Osteocyte (in vitro differentiated cells): ENCODE results near the gene TBX4. TPM values are rescaled to one million over a fixed set of nuclear protein-coding genes. Genes with fewer than 3 reads are reported as not detected.

Experiments used
- DNase-seq: peaks from one replicate; pipeline ENCODE4 v3.0.0; 2021; ENCODE audit warnings: mixed read lengths; ENCODE audit not compliant: unreplicated experiment; ENCODE audit errors: extremely low spot score
- H3K27ac Mint-ChIP-seq: one replicate; pipeline ENCODE4 v1.8.0; 2021; ENCODE audit warnings: mild to moderate bottlenecking, mixed read lengths; ENCODE audit not compliant: unreplicated experiment
- H3K27me3 Mint-ChIP-seq: one replicate; pipeline ENCODE4 v1.8.0; 2021; ENCODE audit warnings: mixed read lengths; ENCODE audit not compliant: unreplicated experiment
- H3K36me3 Mint-ChIP-seq: one replicate; pipeline ENCODE4 v1.8.0; 2021; ENCODE audit warnings: mixed read lengths; ENCODE audit not compliant: unreplicated experiment
- H3K4me1 Mint-ChIP-seq: one replicate; pipeline ENCODE4 v1.8.0; 2021; ENCODE audit warnings: mixed read lengths; ENCODE audit not compliant: unreplicated experiment
- H3K4me3 Mint-ChIP-seq: one replicate; pipeline ENCODE4 v1.8.0; 2021; ENCODE audit warnings: mild to moderate bottlenecking, moderate library complexity, mixed read lengths; ENCODE audit not compliant: unreplicated experiment
- H3K9me3 Mint-ChIP-seq: one replicate; pipeline ENCODE4 v1.8.0; 2021; ENCODE audit warnings: mixed read lengths; ENCODE audit not compliant: unreplicated experiment
- total RNA-seq: library from RNA; stranded (reverse); gene quantifications from 2 replicates; pipeline ENCODE4 v1.2.1, GENCODE V29; 2021
- TF ChIP-seq, protein P1 (sequence below): fragments of 200-600 bp; sonication (generic); IDR thresholded peaks from 2 replicates; pipeline ENCODE4 v1.5.0; 2021; ENCODE audit warnings: antibody characterized with exemption, mild to moderate bottlenecking, moderate library complexity

Gene TBX4
- total RNA-seq, 1 donor from 2014 or later: not detected

DNA sequence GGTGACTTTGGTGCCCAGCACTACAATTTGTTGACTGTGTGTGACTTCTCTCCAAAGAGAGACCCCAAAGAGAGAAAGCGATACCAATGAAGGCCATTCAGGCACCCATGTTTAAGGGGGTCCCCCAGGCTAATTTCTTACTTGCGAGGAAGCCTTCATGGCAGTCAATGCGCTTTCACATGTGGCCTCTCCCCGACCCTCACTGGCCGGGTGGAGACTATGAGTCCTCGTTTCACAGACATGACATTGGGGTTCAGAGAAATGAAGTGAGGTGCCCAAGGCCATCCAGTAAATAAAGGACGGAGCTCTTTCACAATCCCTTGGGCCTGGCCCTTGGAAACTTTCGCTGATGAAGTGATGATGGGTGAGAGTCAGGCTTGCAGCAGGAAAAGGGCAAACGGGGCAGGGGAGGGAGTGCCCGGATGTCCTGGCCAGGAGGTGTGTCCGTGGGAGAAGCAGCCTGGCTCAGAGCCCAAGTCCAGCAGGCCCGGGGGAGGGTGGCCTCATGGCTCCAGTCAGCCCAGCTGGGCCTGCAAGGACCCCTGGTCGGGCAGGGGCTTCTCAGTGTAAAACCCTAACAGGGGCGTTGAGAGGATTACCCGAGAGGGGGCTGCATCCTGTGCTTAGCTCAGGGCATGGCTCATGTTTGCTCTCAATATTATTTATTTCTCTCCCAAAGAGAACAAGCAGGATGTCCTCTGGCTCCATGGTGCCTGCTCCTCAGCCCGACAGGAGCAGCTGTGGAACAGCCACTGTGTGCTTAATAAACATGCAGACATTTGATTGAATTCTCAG lies 37.9 kb upstream of the TBX4 start:
- peak; percentile 76 for DNase-seq
- TF ChIP-seq, protein P1, sequence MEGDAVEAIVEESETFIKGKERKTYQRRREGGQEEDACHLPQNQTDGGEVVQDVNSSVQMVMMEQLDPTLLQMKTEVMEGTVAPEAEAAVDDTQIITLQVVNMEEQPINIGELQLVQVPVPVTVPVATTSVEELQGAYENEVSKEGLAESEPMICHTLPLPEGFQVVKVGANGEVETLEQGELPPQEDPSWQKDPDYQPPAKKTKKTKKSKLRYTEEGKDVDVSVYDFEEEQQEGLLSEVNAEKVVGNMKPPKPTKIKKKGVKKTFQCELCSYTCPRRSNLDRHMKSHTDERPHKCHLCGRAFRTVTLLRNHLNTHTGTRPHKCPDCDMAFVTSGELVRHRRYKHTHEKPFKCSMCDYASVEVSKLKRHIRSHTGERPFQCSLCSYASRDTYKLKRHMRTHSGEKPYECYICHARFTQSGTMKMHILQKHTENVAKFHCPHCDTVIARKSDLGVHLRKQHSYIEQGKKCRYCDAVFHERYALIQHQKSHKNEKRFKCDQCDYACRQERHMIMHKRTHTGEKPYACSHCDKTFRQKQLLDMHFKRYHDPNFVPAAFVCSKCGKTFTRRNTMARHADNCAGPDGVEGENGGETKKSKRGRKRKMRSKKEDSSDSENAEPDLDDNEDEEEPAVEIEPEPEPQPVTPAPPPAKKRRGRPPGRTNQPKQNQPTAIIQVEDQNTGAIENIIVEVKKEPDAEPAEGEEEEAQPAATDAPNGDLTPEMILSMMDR: no peak
- Mint-ChIP-seq H3K4me3 (no peak overlapping the region), H3K9me3 (no peaks in the 10 kb centered on the region), H3K4me1 (peaks cover 28% of the 10 kb centered on the region), H3K27ac (no peak overlapping the region), H3K36me3 (no peaks in the 10 kb centered on the region), H3K27me3 (peaks cover 6% of the 10 kb centered on the region)

DNA sequence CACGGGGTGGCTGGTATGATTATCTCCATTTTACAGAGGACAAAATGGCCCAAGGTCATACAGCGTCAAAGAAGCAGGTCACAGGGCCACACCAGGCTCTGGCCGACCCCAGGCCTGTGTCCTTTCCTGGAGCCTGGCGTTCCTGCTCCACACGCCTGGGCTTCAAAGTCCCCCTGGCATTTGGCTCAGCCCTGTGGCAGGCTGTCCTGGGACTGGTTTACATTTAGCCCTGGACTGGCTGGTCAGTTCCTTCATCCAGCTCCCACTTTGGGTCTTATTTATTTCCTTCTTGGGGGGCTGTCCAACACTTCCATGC lies 37.3 kb upstream of the TBX4 start:
- H3K4me1 Mint-ChIP-seq: peaks cover 28% of the 10 kb centered on the region
- peak; percentile 69 for DNase-seq
- peaks cover 7% of the 10 kb centered on the region for H3K27me3 Mint-ChIP-seq
- no peaks in the 10 kb centered on the region for H3K9me3 Mint-ChIP-seq
- no peaks in the 10 kb centered on the region for H3K36me3 Mint-ChIP-seq
- H3K27ac Mint-ChIP-seq: no peak overlapping the region
- TF ChIP-seq, protein P1: no peak
- H3K4me3 Mint-ChIP-seq: no peak overlapping the region

DNA sequence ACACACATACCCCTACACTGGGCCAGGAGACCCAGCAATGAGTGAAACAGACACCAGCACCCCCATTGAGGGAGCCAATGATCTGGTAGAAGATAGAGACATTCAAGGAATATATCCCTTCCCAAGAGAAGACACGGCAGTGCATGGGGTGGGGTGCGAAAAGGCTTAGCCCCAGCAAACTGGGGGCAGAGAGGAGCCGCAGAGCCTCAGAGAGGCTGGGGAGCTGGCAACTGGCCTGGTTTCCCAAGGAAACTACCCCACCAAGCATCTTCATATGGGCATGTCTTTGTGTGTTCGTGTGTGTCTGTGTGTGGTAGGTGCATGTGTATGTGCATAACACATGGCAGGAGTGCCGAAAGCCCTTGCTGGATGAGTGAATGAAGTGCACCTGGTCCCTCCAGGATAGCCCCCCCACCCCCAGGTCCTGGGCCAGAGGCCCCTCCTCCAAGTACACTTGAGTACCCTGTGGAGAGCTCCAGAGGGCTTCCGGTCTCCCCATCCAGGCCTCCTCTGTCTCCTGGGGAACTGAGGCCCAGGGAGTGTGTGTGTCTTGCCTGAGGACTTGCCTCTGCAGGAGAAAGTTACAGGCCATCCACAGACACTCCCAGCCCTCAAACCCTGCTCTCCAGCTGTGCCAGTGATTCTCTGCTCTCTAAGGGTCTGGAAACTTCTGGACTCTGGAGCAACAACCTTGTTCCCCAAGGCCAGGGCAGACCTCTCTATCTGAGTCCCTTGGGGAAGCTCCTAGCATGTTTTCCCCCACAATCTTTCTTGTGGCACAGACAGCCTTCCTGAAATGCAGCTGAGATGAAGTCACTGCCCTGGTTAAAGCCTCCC lies 36.6 kb upstream of the TBX4 start:
- DNase-seq: peak; percentile 64
- peak overlapping the region; percentile 34 for H3K27ac Mint-ChIP-seq
- peaks cover 22% of the 10 kb centered on the region for H3K4me1 Mint-ChIP-seq
- H3K4me3 Mint-ChIP-seq: no peak overlapping the region
- no peaks in the 10 kb centered on the region for H3K9me3 Mint-ChIP-seq
- TF ChIP-seq, protein P1: no peak
- H3K36me3 Mint-ChIP-seq: no peaks in the 10 kb centered on the region
- peaks cover 12% of the 10 kb centered on the region for H3K27me3 Mint-ChIP-seq

DNA sequence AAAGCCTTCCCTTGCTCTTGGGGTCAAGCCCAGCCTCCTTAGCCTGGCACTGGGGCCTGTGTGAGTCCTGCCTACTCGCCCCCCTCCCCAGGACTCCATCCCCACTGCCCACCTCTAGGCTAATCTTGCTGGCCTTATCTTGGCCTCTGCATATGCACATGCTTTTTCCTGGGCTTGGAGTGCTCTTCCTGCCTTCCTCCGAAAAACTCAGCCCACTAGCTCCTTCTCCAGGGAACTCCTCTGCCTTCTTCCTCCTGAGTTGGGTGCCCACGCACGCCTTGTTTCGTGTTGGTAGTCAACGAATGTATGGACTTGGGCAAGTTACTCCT lies 36.0 kb upstream of the TBX4 start:
- Mint-ChIP-seq H3K36me3 (no peaks in the 10 kb centered on the region), H3K4me1 (peaks cover 21% of the 10 kb centered on the region), H3K27me3 (peaks cover 14% of the 10 kb centered on the region), H3K27ac (peak overlapping the region; percentile 34), H3K4me3 (no peak overlapping the region), H3K9me3 (no peaks in the 10 kb centered on the region)
- no peak for DNase-seq
- TF ChIP-seq, protein P1: no peak
